SK-N-SH treated with all-trans-retinoic acid at 6 μM for 48 hours (cell line): Measurements from ENCODE around the gene H19.

Source experiments
- ATAC-seq: fragments of 200-7000 bp; cut with Tn5 transposase; 3 replicates; pipeline ENCODE4 v1.9.1; 2020; ENCODE audit warnings: mild to moderate bottlenecking, moderate library complexity
- ARNTL ChIP-seq: fragments of 450-650 bp; formaldehyde crosslinking; IDR thresholded peaks from 2 replicates; pipeline ENCODE4 v1.5.0; 2020; ENCODE audit warnings: low read depth, mild to moderate bottlenecking, moderate library complexity, borderline replicate concordance
- BACH2 ChIP-seq: fragments of 250-450 bp; sonication (Bioruptor Pico); IDR thresholded peaks from 2 replicates; pipeline ENCODE4 v1.9.0; 2021; ENCODE audit warnings: mild to moderate bottlenecking, borderline replicate concordance
- CREB5 ChIP-seq: fragments of 250-450 bp; sonication (Bioruptor Pico); IDR thresholded peaks from 2 replicates; pipeline ENCODE4 v1.5.1; 2020; ENCODE audit warnings: low read depth, mild to moderate bottlenecking, moderate library complexity
- CSDC2 ChIP-seq: fragments of 250-450 bp; sonication (Bioruptor Pico); IDR thresholded peaks from 2 replicates; pipeline ENCODE4 v1.5.0; 2020; ENCODE audit warnings: mild to moderate bottlenecking, moderate library complexity
- CSRNP3 ChIP-seq: fragments of 250-450 bp; sonication (Bioruptor Pico); IDR thresholded peaks from 2 replicates; pipeline ENCODE4 v1.5.1; 2021; ENCODE audit warnings: mild to moderate bottlenecking, moderate library complexity
- ESRRG ChIP-seq: fragments of 250-450 bp; sonication (Bioruptor Pico); IDR thresholded peaks from 2 replicates; pipeline ENCODE4 v1.6.1; 2021; ENCODE audit warnings: mild to moderate bottlenecking
- GLIS3 ChIP-seq: fragments of 250-450 bp; sonication (Bioruptor Pico); IDR thresholded peaks from 2 replicates; pipeline ENCODE4 v1.5.0; 2020; ENCODE audit warnings: mild to moderate bottlenecking, moderate library complexity
- ISL1 ChIP-seq: fragments of 250-450 bp; sonication (Bioruptor Pico); IDR thresholded peaks from 2 replicates; pipeline ENCODE4 v2.1.2; 2022; ENCODE audit warnings: mild to moderate bottlenecking, moderate library complexity
- OSR1 ChIP-seq: fragments of 250-450 bp; sonication (Bioruptor Pico); IDR thresholded peaks from 2 replicates; pipeline ENCODE4 v1.8.0; 2022; ENCODE audit warnings: moderate library complexity, mild to moderate bottlenecking, inconsistent platforms
- PATZ1 ChIP-seq: fragments of 250-450 bp; sonication (Bioruptor Pico); IDR thresholded peaks from 2 replicates; pipeline ENCODE4 v1.8.0; 2020; ENCODE audit warnings: mild to moderate bottlenecking, moderate library complexity, borderline replicate concordance
- PPARA ChIP-seq: fragments of 250-450 bp; sonication (Bioruptor Pico); IDR thresholded peaks from 2 replicates; pipeline ENCODE4 v1.5.0; 2020; ENCODE audit warnings: mild to moderate bottlenecking, borderline replicate concordance
- RARB ChIP-seq: fragments of 250-450 bp; sonication (Bioruptor Pico); IDR thresholded peaks from 2 replicates; pipeline ENCODE4 v1.8.0; 2021; ENCODE audit warnings: mild to moderate bottlenecking, moderate library complexity
- SNAI2 ChIP-seq: fragments of 250-450 bp; sonication (Bioruptor Pico); IDR thresholded peaks from 2 replicates; pipeline ENCODE4 v1.5.0; 2020; ENCODE audit warnings: mild to moderate bottlenecking, moderate library complexity
- TCF4 ChIP-seq: fragments of 250-450 bp; sonication (Bioruptor Pico); IDR thresholded peaks from 2 replicates; pipeline ENCODE4 v1.8.0; 2021; ENCODE audit warnings: mild to moderate bottlenecking, moderate library complexity, borderline replicate concordance
- TOX ChIP-seq: fragments of 250-450 bp; sonication (Bioruptor Pico); IDR thresholded peaks from 2 replicates; pipeline ENCODE4 v1.8.0; 2021; ENCODE audit warnings: mild to moderate bottlenecking, moderate library complexity, borderline replicate concordance
- TSHZ2 ChIP-seq: fragments of 250-450 bp; sonication (Bioruptor Pico); IDR thresholded peaks from 2 replicates; pipeline ENCODE4 v1.5.0; 2020; ENCODE audit warnings: mild to moderate bottlenecking, moderate library complexity
- ZC3H10 ChIP-seq: fragments of 250-450 bp; sonication (Bioruptor Pico); IDR thresholded peaks from 2 replicates; pipeline ENCODE4 v1.5.1; 2021; ENCODE audit warnings: mild to moderate bottlenecking, moderate library complexity
- ZFP3 ChIP-seq: fragments of 250-450 bp; sonication (Bioruptor Pico); IDR thresholded peaks from 2 replicates; pipeline ENCODE4 v1.5.0; 2020; ENCODE audit warnings: mild to moderate bottlenecking, moderate library complexity
- ZFP30 ChIP-seq: fragments of 450-650 bp; formaldehyde crosslinking; IDR thresholded peaks from 2 replicates; pipeline ENCODE4 v1.5.0; 2022; ENCODE audit warnings: mild to moderate bottlenecking, moderate library complexity
- ZNF565 ChIP-seq: fragments of 450-650 bp; formaldehyde crosslinking; conservative IDR thresholded peaks from 2 replicates; pipeline ENCODE4 v1.5.0; 2020; ENCODE audit warnings: low read depth, mild to moderate bottlenecking, moderate library complexity
- ZNF70 ChIP-seq: fragments of 450-650 bp; formaldehyde crosslinking; IDR thresholded peaks from 2 replicates; pipeline ENCODE4 v1.5.0; 2020; ENCODE audit warnings: mild to moderate bottlenecking, moderate library complexity
- ZNF8 ChIP-seq: fragments of 450-650 bp; formaldehyde crosslinking; IDR thresholded peaks from 2 replicates; pipeline ENCODE4 v1.5.0; 2020; ENCODE audit warnings: mild to moderate bottlenecking, moderate library complexity

H19 gene

GRCh38 chr11:1992111-1992510 lies 5.5 kb downstream of the H19 start (continued):
- TF ChIP-seq ARNTL (CRISPR knock-in tag) (no peak), CREB5 (CRISPR knock-in tag) (no peak), ZFP30 (no peak), ZNF70 (CRISPR knock-in tag) (no peak), SNAI2 (CRISPR knock-in tag) (no peak), GLIS3 (CRISPR knock-in tag) (no peak), TCF4 (CRISPR knock-in tag) (no peak), OSR1 (CRISPR knock-in tag) (no peak)

GRCh38 chr11:1990872-1991578 lies 6.6 kb downstream of the H19 start:
- no peak for ATAC-seq
- TF ChIP-seq CREB5 (CRISPR knock-in tag) (no peak), ZFP30 (no peak), PPARA (CRISPR knock-in tag) (no peak), ISL1 (CRISPR knock-in tag) (no peak), CSDC2 (CRISPR knock-in tag) (no peak), ARNTL (CRISPR knock-in tag) (no peak), ZNF70 (CRISPR knock-in tag) (no peak), PATZ1 (no peak), ZNF565 (CRISPR knock-in tag) (no peak), TOX (CRISPR knock-in tag) (no peak), TSHZ2 (CRISPR knock-in tag) (no peak), SNAI2 (CRISPR knock-in tag) (no peak), BACH2 (no peak), ZC3H10 (CRISPR knock-in tag) (no peak), TCF4 (CRISPR knock-in tag) (no peak)

GRCh38 chr11:1989953-1990352 lies 7.7 kb downstream of the H19 start:
- no peak for ATAC-seq
- TF ChIP-seq TCF4 (CRISPR knock-in tag): no peak
- no peak for TF ChIP-seq TOX (CRISPR knock-in tag)
- no peak for TF ChIP-seq ARNTL (CRISPR knock-in tag)
- TF ChIP-seq ZFP30: no peak
- no peak for TF ChIP-seq SNAI2 (CRISPR knock-in tag)
- TF ChIP-seq CREB5 (CRISPR knock-in tag): no peak
- no peak for TF ChIP-seq ISL1 (CRISPR knock-in tag)
- TF ChIP-seq OSR1 (CRISPR knock-in tag): no peak
- no peak for TF ChIP-seq ESRRG (CRISPR knock-in tag)
- TF ChIP-seq ZFP3: no peak
- TF ChIP-seq ZNF8 (CRISPR knock-in tag): no peak
- no peak for TF ChIP-seq TSHZ2 (CRISPR knock-in tag)
- no peak for TF ChIP-seq BACH2
- no peak for TF ChIP-seq ZNF565 (CRISPR knock-in tag)
- TF ChIP-seq CSDC2 (CRISPR knock-in tag): no peak
- TF ChIP-seq RARB (CRISPR knock-in tag): no peak
- TF ChIP-seq CSRNP3 (CRISPR knock-in tag): no peak
- no peak for TF ChIP-seq PPARA (CRISPR knock-in tag)
